K562 (cell line): ENCODE results near the gene BMPR2. TPM values are rescaled to one million over a fixed set of nuclear protein-coding genes. Genes with fewer than 3 reads are reported as not detected.

Source experiments
- LEF1 ChIP-seq: fragments of 450-650 bp; IDR thresholded peaks from 2 replicates; pipeline ENCODE4 v1.6.1; 2016; ENCODE audit warnings: mild to moderate bottlenecking
- ZNF561 ChIP-seq: fragments of 450-650 bp; formaldehyde crosslinking; conservative IDR thresholded peaks from 2 replicates; pipeline ENCODE4 v1.4.0; 2020; ENCODE audit warnings: mild to moderate bottlenecking, moderate library complexity
- polyA plus RNA-seq, 8 experiments: library from polyadenylated mRNA; depleted of rRNA in 4 of 8; stranded (reverse) in 5 of 8; unstranded in 3 of 8; fragments of >200 nt; fragmentation: Nextera tagmentation in 2 of 8; fragmentation: Illumina TruSeq in 1 of 8; extraction: Ambion mirVana in 2 of 8; extraction: Trizol in 1 of 8; gene quantifications; 2 replicates each; pipeline versions ENCODE4 v1.2.1 to v1.2.3, GENCODE V29; 2011 to 2014; ENCODE audit warnings: inconsistent platforms in 1 of 8, missing spikeins in 1 of 8
- total RNA-seq, 7 experiments: library from RNA; depleted of rRNA in 6 of 7; stranded (reverse); fragments of >200 nt in 6 of 7; fragmentation: Illumina TruSeq in 2 of 7; extraction: Trizol in 2 of 7; gene quantifications; 2 replicates each; pipeline versions ENCODE4 v1.2.1 to v1.2.3, GENCODE V29; 2011 to 2021; ENCODE audit warnings: low replicate concordance in 1 of 7
- TF ChIP-seq, protein P1 (sequence below): fragments of 450-650 bp; IDR thresholded peaks from 2 replicates; pipeline ENCODE4 v1.6.1; 2016; ENCODE audit warnings: low read depth

BMPR2 gene
- total and polyA plus RNA-seq, 9 of the 15 experiments (the other 6 are each of a cell fraction or from before 2014, with no cell fraction given): 0.73 to 5.0 (median 3.3) TPM

- TF ChIP-seq, protein P1, sequence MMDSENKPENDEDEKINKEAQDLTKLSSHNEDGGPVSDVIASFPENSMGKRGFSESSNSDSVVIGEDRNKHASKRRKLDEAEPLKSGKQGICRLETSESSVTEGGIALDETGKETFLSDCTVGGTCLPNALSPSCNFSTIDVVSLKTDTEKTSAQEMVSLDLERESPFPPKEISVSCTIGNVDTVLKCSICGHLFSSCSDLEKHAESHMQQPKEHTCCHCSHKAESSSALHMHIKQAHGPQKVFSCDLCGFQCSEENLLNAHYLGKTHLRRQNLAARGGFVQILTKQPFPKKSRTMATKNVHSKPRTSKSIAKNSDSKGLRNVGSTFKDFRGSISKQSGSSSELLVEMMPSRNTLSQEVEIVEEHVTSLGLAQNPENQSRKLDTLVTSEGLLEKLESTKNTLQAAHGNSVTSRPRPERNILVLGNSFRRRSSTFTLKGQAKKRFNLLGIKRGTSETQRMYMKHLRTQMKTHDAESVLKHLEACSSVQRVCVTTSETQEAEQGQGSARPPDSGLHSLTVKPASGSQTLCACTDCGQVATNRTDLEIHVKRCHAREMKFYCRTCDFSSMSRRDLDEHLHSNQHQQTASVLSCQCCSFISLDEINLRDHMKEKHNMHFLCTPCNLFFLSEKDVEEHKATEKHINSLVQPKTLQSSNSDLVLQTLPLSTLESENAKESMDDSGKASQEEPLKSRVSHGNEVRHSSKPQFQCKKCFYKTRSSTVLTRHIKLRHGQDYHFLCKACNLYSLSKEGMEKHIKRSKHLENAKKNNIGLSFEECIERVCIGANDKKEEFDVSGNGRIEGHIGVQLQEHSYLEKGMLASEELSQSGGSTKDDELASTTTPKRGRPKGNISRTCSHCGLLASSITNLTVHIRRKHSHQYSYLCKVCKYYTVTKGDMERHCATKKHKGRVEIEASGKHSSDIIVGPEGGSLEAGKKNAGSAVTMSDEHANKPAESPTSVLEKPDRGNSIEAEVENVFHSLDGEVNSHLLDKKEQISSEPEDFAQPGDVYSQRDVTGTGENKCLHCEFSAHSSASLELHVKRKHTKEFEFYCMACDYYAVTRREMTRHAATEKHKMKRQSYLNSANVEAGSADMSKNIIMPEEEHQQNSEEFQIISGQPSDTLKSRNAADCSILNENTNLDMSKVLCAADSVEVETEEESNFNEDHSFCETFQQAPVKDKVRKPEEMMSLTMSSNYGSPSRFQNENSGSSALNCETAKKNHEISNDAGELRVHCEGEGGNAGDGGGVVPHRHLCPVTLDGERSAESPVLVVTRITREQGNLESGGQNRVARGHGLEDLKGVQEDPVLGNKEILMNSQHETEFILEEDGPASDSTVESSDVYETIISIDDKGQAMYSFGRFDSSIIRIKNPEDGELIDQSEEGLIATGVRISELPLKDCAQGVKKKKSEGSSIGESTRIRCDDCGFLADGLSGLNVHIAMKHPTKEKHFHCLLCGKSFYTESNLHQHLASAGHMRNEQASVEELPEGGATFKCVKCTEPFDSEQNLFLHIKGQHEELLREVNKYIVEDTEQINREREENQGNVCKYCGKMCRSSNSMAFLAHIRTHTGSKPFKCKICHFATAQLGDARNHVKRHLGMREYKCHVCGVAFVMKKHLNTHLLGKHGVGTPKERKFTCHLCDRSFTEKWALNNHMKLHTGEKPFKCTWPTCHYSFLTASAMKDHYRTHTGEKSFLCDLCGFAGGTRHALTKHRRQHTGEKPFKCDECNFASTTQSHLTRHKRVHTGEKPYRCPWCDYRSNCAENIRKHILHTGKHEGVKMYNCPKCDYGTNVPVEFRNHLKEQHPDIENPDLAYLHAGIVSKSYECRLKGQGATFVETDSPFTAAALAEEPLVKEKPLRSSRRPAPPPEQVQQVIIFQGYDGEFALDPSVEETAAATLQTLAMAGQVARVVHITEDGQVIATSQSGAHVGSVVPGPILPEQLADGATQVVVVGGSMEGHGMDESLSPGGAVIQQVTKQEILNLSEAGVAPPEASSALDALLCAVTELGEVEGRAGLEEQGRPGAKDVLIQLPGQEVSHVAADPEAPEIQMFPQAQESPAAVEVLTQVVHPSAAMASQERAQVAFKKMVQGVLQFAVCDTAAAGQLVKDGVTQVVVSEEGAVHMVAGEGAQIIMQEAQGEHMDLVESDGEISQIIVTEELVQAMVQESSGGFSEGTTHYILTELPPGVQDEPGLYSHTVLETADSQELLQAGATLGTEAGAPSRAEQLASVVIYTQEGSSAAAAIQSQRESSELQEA: no peak
- no peak for TF ChIP-seq ZNF561 (CRISPR knock-in tag)
- TF ChIP-seq LEF1: no peak
- TF ChIP-seq, all 486 proteins: peak for 0
These were observed 114.4 kb downstream of the BMPR2 start (continued) for GRCh38 chr2:202490479-202490878.
